Ascending aorta (tissue), 2 donors: ENCODE data around the gene URI1. TPM values are rescaled to one million over a fixed set of nuclear protein-coding genes. Genes with fewer than 3 reads are reported as not detected.
A peak's percentile ranks its signal among the peaks of the same experiment; 100 is the strongest.

Source experiments
- DNase-seq, 2 donors: peaks; one replicate each; pipeline ENCODE4 v3.0.0-alpha.2; 2019; ENCODE audit warnings: low spot score in 2 of 2
- H3K27ac ChIP-seq, 2 donors: fragments of 200-600 bp; sonication (generic); one replicate each; pipeline ENCODE4 v1.5.1; 2016 to 2017; ENCODE audit warnings: mild to moderate bottlenecking in 1 of 2
- H3K27me3 ChIP-seq: fragments of 200-600 bp; sonication (generic); one replicate; pipeline ENCODE4 v1.5.1; 2017
- H3K36me3 ChIP-seq, 2 donors: fragments of 200-600 bp; sonication (generic); one replicate each; pipeline ENCODE4 v1.5.1; 2016
- H3K4me1 ChIP-seq, 2 donors: fragments of 200-600 bp; sonication (generic); one replicate each; pipeline ENCODE4 v1.5.1; 2016 to 2017; ENCODE audit warnings: mild to moderate bottlenecking in 1 of 2
- H3K4me3 ChIP-seq, 2 donors: fragments of 200-600 bp; sonication (generic); one replicate each; pipeline ENCODE4 v1.5.1; 2016 to 2017; ENCODE audit warnings: mild to moderate bottlenecking in 1 of 2
- H3K9me3 ChIP-seq, 2 donors: fragments of 200-600 bp; sonication (generic); one replicate each; pipeline ENCODE4 v1.5.1; 2016
- intact Hi-C: fragments of 100-400 bp; cut with DNase I; formaldehyde crosslinking; loops from one replicate; pipeline ENCODE4 v1.15.1; 2023
- total RNA-seq: library from RNA; depleted of rRNA; stranded (reverse); fragments of >200 nt; gene quantifications from one replicate; pipeline ENCODE4 v1.1.0, GENCODE V29; 2016
- TF ChIP-seq, protein P1 (sequence below), 3 experiments: fragments of 200-600 bp in 2 of 3; fragments of 450-650 bp in 1 of 3; sonication (generic) in 2 of 3; IDR thresholded peaks; one replicate each; pipeline ENCODE4 v1.5.1; 2016 to 2019; ENCODE audit warnings: antibody characterized with exemption in 3 of 3, mild to moderate bottlenecking in 1 of 3, moderate library complexity in 1 of 3

URI1 gene
- total RNA-seq, 1 donor from 2014 or later: 23.8 TPM

- Histone ChIP-seq H3K27me3 (no peaks in the 10 kb centered on the region), H3K36me3 (no peaks in the 10 kb centered on the region), H3K4me1 (no peaks in the 10 kb centered on the region), H3K4me3 (no peak overlapping the region), H3K9me3 (no peaks in the 10 kb centered on the region), H3K27ac (no peak overlapping the region)
- intact Hi-C loops: no loop called here
- TF ChIP-seq, protein P1, sequence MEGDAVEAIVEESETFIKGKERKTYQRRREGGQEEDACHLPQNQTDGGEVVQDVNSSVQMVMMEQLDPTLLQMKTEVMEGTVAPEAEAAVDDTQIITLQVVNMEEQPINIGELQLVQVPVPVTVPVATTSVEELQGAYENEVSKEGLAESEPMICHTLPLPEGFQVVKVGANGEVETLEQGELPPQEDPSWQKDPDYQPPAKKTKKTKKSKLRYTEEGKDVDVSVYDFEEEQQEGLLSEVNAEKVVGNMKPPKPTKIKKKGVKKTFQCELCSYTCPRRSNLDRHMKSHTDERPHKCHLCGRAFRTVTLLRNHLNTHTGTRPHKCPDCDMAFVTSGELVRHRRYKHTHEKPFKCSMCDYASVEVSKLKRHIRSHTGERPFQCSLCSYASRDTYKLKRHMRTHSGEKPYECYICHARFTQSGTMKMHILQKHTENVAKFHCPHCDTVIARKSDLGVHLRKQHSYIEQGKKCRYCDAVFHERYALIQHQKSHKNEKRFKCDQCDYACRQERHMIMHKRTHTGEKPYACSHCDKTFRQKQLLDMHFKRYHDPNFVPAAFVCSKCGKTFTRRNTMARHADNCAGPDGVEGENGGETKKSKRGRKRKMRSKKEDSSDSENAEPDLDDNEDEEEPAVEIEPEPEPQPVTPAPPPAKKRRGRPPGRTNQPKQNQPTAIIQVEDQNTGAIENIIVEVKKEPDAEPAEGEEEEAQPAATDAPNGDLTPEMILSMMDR (IDR thresholded peaks at IDR 0.05): no peak
- DNase-seq: no peak
These were observed 111.5 kb downstream of the URI1 start for GRCh38 chr19:30053558-30053957.

- Histone ChIP-seq H3K9me3 (no peaks in the 10 kb centered on the region), H3K36me3 (no peaks in the 10 kb centered on the region), H3K4me1 (no peaks in the 10 kb centered on the region), H3K27ac (no peak overlapping the region), H3K4me3 (no peak overlapping the region), H3K27me3 (no peaks in the 10 kb centered on the region)
- DNase-seq: no peak
- intact Hi-C loops: no loop called here
- TF ChIP-seq, protein P1 (IDR thresholded peaks at IDR 0.05): no peak
These were observed 112.2 kb downstream of the URI1 start for GRCh38 chr19:30054210-30054609.

DNA sequence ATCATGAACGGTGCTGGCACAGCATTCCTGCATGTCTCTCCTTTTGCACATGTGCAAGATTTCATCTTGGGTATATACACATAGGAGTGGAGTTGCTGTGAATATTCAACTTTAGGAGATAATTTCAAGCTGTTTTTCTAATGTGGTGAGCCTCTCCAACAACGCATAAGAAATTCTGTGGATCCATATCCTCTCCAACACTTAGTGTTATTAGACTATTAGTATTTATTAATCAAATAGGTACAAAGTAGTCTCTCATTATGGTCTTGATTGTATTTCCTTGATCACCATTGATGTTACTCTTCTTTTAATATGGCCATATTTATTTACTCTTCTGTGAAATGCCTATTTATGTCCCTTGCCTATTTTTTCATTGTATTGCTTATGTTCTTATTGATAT lies 114.5 kb downstream of the URI1 start:
- Histone ChIP-seq H3K4me3 (no peak overlapping the region), H3K4me1 (no peaks in the 10 kb centered on the region), H3K27me3 (no peaks in the 10 kb centered on the region), H3K36me3 (no peaks in the 10 kb centered on the region), H3K9me3 (no peaks in the 10 kb centered on the region), H3K27ac (no peak overlapping the region)
- TF ChIP-seq, protein P1 (IDR thresholded peaks at IDR 0.05): no peak
- no peak for DNase-seq
- intact Hi-C loops: no loop called here

- no peak overlapping the region for H3K27ac ChIP-seq
- intact Hi-C loops: no loop called here
- TF ChIP-seq, protein P1 (IDR thresholded peaks at IDR 0.05): no peak
- no peak for DNase-seq
- no peaks in the 10 kb centered on the region for H3K9me3 ChIP-seq
- no peaks in the 10 kb centered on the region for H3K4me1 ChIP-seq
- no peak overlapping the region for H3K4me3 ChIP-seq
- no peaks in the 10 kb centered on the region for H3K27me3 ChIP-seq
- no peaks in the 10 kb centered on the region for H3K36me3 ChIP-seq
These were observed 117.9 kb downstream of the URI1 start for GRCh38 chr19:30059741-30060457.

GRCh38 chr19:30060531-30061222 lies 118.6 kb downstream of the URI1 start:
- Histone ChIP-seq H3K27ac (no peak overlapping the region), H3K4me3 (no peak overlapping the region), H3K4me1 (no peaks in the 10 kb centered on the region), H3K27me3 (no peaks in the 10 kb centered on the region), H3K9me3 (no peaks in the 10 kb centered on the region), H3K36me3 (no peaks in the 10 kb centered on the region)
- intact Hi-C loops: no loop called here
- DNase-seq: peak in 1 of 2 donors; percentile 37
- TF ChIP-seq, protein P1 (IDR thresholded peaks at IDR 0.05): no peak
